HCT116 (cell line): Measurements from ENCODE around the gene ACTR6.

Experiments
- CTCF ChIP-seq, 3 experiments: fragments of 200-600 bp in 1 of 3; sonication (generic) in 1 of 3; IDR thresholded peaks in 2 of 3; conservative IDR thresholded peaks in 1 of 3; 2 replicates each; pipeline ENCODE4 v1.5.1; 2012 to 2017; ENCODE audit warnings: low read depth in 2 of 3, low read length in 2 of 3, antibody characterized with exemption in 1 of 3, borderline replicate concordance in 1 of 3, control low read depth in 1 of 3, mild to moderate bottlenecking in 1 of 3, mixed read lengths in 1 of 3, mixed run types in 1 of 3, moderate library complexity in 1 of 3; ENCODE audit not compliant: insufficient read depth in 1 of 3
- POLR2A ChIP-seq: IDR thresholded peaks from 2 replicates; pipeline ENCODE4 v1.7.0; 2011; ENCODE audit warnings: borderline replicate concordance; ENCODE audit not compliant: insufficient read depth, insufficient read length; ENCODE audit errors: extremely low read depth

DNA sequence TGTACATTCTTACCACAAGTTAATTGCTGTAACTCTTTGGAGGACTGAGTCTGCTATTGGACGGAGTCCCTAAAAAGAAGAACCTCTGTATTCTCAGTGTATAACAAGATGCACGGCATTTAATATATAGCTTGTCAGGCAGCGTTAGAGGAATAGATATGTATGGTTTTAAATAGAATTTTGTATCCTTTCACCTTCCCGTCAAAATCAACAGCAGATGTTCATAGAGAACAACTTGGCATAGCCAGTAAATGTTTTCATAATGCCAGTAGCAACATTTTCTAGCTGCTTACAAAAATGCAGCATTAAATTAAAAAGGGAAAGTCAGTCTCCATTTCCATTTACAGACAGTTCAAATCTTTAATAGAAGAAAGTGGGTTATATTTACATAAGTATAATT lies 73.2 kb downstream of the ACTR6 start:
- TF ChIP-seq CTCF (IDR thresholded peaks at IDR 0.05 in 2 of 3, conservative IDR thresholded peaks at IDR 0.05 in 1 of 3; ENCODE audit: borderline replicate concordance in 1 of 3, insufficient read depth in 1 of 3, low read depth in 2 of 3, low read length in 2 of 3) (no peak), POLR2A (no peak)
